Thymus (tissue), 11 donors: ENCODE results near the gene DLG4. TPM values are rescaled to one million over a fixed set of nuclear protein-coding genes. Genes with fewer than 3 reads are reported as not detected.

Experiments
- DNase-seq, 9 donors: peaks; one replicate each; pipeline ENCODE4 v3.0.0-alpha.2; 2013; ENCODE audit warnings: low spot score in 9 of 9, low read depth in 6 of 9, missing footprints in 1 of 9
- H3K27ac ChIP-seq, 2 donors: one replicate each; pipeline ENCODE4 v1.5.1; 2013; ENCODE audit warnings: control low read depth in 1 of 2, low read depth in 1 of 2, low read length in 1 of 2, mild to moderate bottlenecking in 1 of 2, moderate library complexity in 1 of 2
- H3K27me3 ChIP-seq, 2 donors: one replicate each; pipeline ENCODE4 v1.5.1; 2013; ENCODE audit warnings: low read length in 1 of 2; ENCODE audit not compliant: control insufficient read depth in 2 of 2, insufficient read depth in 1 of 2
- H3K36me3 ChIP-seq, 2 donors: one replicate each; pipeline ENCODE4 v1.5.1; 2013; ENCODE audit warnings: low read length in 1 of 2, mild to moderate bottlenecking in 1 of 2, moderate library complexity in 1 of 2; ENCODE audit not compliant: control insufficient read depth in 2 of 2, insufficient read depth in 2 of 2
- H3K4me1 ChIP-seq, 2 donors: one replicate each; pipeline ENCODE4 v1.5.1; 2013; ENCODE audit warnings: low read length in 2 of 2; ENCODE audit not compliant: control insufficient read depth in 2 of 2, insufficient read depth in 2 of 2
- H3K4me3 ChIP-seq, 2 donors: one replicate each; pipeline ENCODE4 v1.5.1; 2013; ENCODE audit warnings: low read length in 2 of 2, control low read depth in 1 of 2, mild to moderate bottlenecking in 1 of 2
- H3K9me3 ChIP-seq, 2 donors: one replicate each; pipeline ENCODE4 v1.5.1; 2013; ENCODE audit warnings: low read length in 1 of 2, mild to moderate bottlenecking in 1 of 2; ENCODE audit not compliant: control insufficient read depth in 2 of 2, insufficient read depth in 1 of 2
- WGBS: extraction: QIAGEN DNeasy Blood & Tissue Kit; methylation state at CpG from one replicate; pipeline ENCODE4 v1.1.7; 2013; 5-methylcytosine and 5-hydroxymethylcytosine counted together
- polyA plus RNA-seq: library from polyadenylated mRNA; stranded (reverse); fragments of 200-250 nt; gene quantifications from one replicate; pipeline ENCODE4 v1.2.3, GENCODE V29; 2013
- total RNA-seq: library from RNA; stranded (reverse); fragments of 120-200 nt; gene quantifications from one replicate; pipeline ENCODE4 v1.2.4, GENCODE V29; 2013
- donor health status: healthy.

Gene DLG4
- total and polyA plus RNA-seq, 2 donors: 8.5 to 15.1 TPM

GRCh38 chr17:7226721-7227710 lies 7.4 kb upstream of the DLG4 start:
- H3K4me1 ChIP-seq: peaks cover 1 to 3% of the 10 kb centered on the region in 2 donors
- peaks cover 86 to 87% of the 10 kb centered on the region in 2 donors for H3K36me3 ChIP-seq
- no peak overlapping the region for H3K4me3 ChIP-seq
- H3K27me3 ChIP-seq: no peaks in the 10 kb centered on the region
- H3K9me3 ChIP-seq: no peaks in the 10 kb centered on the region
- WGBS: 98% methylated on average over 31 of the region's 31 CpGs
- peak overlapping the region in 1 of 2 donors; percentile 25 for H3K27ac ChIP-seq
- no peak for DNase-seq

- Histone ChIP-seq H3K9me3 (no peaks in the 10 kb centered on the region), H3K27ac (no peak overlapping the region), H3K27me3 (no peaks in the 10 kb centered on the region), H3K36me3 (peaks cover 89 to 91% of the 10 kb centered on the region in 2 donors), H3K4me3 (no peak overlapping the region), H3K4me1 (peaks cover 2 to 9% of the 10 kb centered on the region in 2 donors)
- DNase-seq: no peak
- 94% methylated on average over 21 of the region's 21 CpGs for WGBS
These were observed 6.2 kb upstream of the DLG4 start for GRCh38 chr17:7225711-7226331.

DNA sequence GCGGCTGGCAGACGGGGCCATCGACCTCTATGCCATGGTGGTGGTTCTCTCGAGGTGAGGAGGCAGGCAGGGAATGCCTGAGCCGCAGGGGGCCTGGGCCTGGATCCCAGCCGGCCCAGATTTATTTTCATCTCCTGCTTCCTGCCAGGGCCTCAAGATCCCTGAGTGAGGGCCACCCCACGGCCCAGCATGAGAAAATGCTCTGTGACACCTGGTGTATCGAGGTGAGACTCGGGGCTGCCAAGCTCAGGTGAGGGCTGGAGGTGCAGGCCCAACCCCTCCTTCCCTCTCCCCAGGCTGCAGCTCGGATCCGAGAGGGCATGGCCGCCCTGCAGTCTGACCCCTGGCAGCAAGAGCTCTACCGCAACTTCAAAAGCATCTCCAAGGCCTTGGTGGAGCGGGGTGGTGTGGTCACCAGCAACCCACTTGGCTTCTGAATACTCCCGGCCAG lies 5.0 kb upstream of the DLG4 start:
- no peak overlapping the region for H3K4me3 ChIP-seq
- WGBS: 93% methylated on average over 15 of the region's 15 CpGs
- H3K9me3 ChIP-seq: no peaks in the 10 kb centered on the region
- no peaks in the 10 kb centered on the region for H3K27me3 ChIP-seq
- H3K36me3 ChIP-seq: peaks cover 79 to 80% of the 10 kb centered on the region in 2 donors
- H3K4me1 ChIP-seq: peaks cover 8 to 15% of the 10 kb centered on the region in 2 donors
- DNase-seq: no peak
- no peak overlapping the region for H3K27ac ChIP-seq

DNA sequence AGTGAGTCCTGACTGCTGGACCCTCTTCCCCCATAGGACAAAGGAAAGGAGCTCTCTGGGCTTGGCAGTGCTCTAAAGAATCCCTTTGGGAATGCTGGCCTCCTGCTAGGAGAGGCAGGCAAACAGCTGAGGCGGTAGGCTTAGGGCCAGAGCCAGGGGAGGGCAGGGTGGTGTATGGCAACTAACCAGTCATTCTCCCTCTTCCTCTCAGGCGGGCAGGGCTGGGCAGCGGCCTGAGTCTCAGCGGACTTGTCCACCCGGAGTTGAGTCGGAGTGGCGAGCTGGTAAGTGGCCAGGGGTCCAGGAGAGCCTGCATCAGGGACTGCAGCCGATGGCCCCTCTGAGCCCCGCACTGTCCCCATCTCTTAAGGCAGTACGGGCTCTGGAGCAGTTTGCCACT lies 4.5 kb upstream of the DLG4 start:
- no peaks in the 10 kb centered on the region for H3K27me3 ChIP-seq
- H3K36me3 ChIP-seq: peaks cover 74% of the 10 kb centered on the region in 2 donors
- peaks cover 12 to 21% of the 10 kb centered on the region in 2 donors for H3K4me1 ChIP-seq

DNA sequence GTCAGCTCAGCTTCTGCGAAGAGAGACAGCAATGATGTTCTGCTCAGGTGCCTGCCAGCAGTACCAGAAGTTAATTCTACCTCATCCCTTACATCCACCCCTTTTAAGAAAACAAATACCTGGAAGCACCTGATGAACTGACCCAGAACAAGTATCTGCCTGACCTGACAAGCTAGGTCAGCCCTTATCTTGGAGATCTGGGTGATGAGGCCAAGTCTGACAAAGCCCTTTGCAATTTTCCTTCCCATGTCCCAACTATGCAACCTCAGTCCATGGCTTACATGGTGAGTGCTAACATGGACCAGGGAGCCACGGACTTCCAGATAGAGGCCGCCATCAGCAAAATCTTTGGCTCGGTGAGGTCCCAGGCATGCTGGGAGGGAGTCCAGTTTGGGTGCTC lies 3.7 kb upstream of the DLG4 start:
- H3K4me1 ChIP-seq: peaks cover 19 to 28% of the 10 kb centered on the region in 2 donors
- H3K27me3 ChIP-seq: no peaks in the 10 kb centered on the region
- 98% methylated on average over 4 of the region's 4 CpGs for WGBS
- peaks cover 66 to 68% of the 10 kb centered on the region in 2 donors for H3K36me3 ChIP-seq
- H3K4me3 ChIP-seq: no peak overlapping the region
- peaks cover 0 to under 1% of the 10 kb centered on the region in 2 donors for H3K9me3 ChIP-seq
- no peak overlapping the region for H3K27ac ChIP-seq
- no peak for DNase-seq

More for the DNA sequence above, 4.5 kb upstream of the DLG4 start:
- DNase-seq: no peak
- H3K27ac ChIP-seq: no peak overlapping the region
- 96% methylated on average over 10 of the region's 10 CpGs for WGBS
- no peak overlapping the region for H3K4me3 ChIP-seq
- no peaks in the 10 kb centered on the region for H3K9me3 ChIP-seq

DNA sequence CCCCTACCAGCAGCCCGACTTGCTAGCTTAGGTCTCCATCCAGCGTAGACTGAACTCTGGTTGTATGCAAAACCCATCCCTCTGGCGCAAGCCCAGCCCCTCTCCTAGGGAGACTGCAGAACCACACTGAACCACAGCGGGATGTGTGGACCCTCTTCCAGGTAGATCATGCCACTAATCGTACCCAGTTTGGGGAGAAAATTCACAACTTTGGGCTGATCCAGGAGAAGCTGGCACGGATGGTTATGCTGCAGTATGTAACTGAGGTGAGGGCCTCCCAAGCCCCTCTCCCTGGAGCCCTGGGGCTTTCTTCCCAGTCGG lies 3.3 kb upstream of the DLG4 start:
- H3K36me3 ChIP-seq: peaks cover 62 to 64% of the 10 kb centered on the region in 2 donors
- 95% methylated on average over 7 of the region's 7 CpGs for WGBS
- H3K4me3 ChIP-seq: no peak overlapping the region
- H3K9me3 ChIP-seq: peaks cover 0 to 3% of the 10 kb centered on the region in 2 donors
- no peak overlapping the region for H3K27ac ChIP-seq
- H3K4me1 ChIP-seq: peaks cover 23 to 32% of the 10 kb centered on the region in 2 donors
- no peak for DNase-seq
- no peaks in the 10 kb centered on the region for H3K27me3 ChIP-seq

DNA sequence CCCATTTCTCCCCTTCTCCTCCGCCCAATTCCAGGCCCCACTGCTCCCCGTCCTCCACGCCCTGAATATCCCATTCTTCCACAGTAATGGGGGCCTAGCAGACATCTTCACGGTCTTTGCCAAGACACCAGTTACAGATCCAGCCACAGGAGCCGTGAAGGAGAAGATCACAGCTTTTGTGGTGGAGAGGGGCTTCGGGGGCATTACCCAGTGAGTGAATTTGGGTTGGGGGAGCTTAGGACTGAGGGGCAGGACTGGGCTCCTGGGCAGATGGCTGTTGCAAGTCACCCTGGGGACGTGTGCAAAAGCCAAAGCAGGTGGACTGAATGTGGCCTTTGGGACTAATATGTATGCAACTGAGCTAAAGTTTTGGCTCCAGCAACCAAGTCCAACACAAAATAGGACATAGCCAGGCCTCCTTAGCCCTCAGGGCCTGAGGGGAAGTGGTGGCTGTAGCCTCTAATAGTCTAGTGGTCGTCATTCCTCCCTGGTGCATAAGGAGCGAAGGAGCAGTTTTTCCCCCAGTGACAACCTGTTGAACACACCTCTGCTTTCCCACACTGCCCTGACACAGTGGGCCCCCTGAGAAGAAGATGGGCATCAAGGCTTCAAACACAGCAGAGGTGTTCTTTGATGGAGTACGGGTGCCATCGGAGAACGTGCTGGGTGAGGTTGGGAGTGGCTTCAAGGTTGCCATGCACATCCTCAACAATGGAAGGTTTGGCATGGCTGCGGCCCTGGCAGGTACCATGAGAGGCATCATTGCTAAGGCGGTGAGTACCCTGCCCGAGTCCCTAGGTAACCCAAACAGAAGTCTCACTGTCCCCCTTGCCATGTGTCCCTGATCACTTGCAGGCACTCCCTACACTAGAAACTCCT lies 2.7 kb upstream of the DLG4 start:
- Histone ChIP-seq H3K27me3 (no peaks in the 10 kb centered on the region), H3K4me1 (peaks cover 27 to 37% of the 10 kb centered on the region in 2 donors), H3K36me3 (peaks cover 56 to 58% of the 10 kb centered on the region in 2 donors), H3K9me3 (peaks cover 0 to 3% of the 10 kb centered on the region in 2 donors), H3K4me3 (no peak overlapping the region), H3K27ac (peak overlapping the region in 1 of 2 donors; percentile 9)
- no peak for DNase-seq
- 97% methylated on average over 15 of the region's 15 CpGs for WGBS

DNA sequence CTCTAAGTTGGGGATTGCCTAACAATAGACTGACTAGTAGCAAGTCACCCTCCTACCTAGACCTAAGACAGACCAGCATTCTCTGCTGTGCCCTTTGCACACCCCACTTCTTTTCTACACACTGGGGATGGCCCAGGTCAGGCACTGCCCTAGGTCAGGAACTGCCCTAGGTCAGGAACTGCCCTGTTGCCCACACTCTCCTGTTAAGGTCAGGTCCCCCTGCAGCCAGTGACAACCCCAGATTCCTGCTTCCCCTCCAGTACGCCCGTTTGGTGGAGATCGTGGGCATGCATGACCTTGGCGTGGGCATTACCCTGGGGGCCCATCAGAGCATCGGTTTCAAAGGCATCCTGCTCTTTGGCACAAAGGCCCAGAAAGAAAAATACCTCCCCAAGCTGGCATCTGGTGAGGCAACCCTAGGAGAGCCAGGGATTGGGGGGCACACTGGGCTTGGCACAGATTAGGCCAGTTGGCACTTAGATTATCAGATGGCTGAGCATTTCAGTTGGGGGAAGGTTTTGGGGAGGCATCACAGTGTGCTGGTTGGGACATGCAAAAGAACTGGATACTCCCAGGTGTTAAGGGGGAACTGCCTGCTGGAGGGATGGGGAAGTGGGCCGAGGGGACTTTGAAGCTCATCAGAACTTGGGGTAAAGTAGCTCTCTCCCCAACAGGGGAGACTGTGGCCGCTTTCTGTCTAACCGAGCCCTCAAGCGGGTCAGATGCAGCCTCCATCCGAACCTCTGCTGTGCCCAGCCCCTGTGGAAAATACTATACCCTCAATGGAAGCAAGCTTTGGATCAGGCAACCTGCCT lies 1.8 kb upstream of the DLG4 start:
- WGBS: 87% methylated on average over 10 of the region's 10 CpGs
- Histone ChIP-seq H3K4me1 (peaks cover 32 to 43% of the 10 kb centered on the region in 2 donors), H3K27ac (peak overlapping the region in 1 of 2 donors; percentile 3), H3K36me3 (peaks cover 47 to 50% of the 10 kb centered on the region in 2 donors), H3K4me3 (no peak overlapping the region), H3K9me3 (peaks cover 0 to 3% of the 10 kb centered on the region in 2 donors), H3K27me3 (no peaks in the 10 kb centered on the region)
- DNase-seq: no peak
